K562 (cell line): ENCODE results near the gene JAKMIP1. TPM values are rescaled to one million over a fixed set of nuclear protein-coding genes. Genes with fewer than 3 reads are reported as not detected.
"Not testable (repeated sequence)": the region's sequence is repeated elsewhere in the genome, so short reads cannot be mapped to it uniquely, and the experiment has no call there.

Experiments
- ATAC-seq: fragments of 200-7000 bp; cut with Tn5 transposase; 3 replicates; pipeline ENCODE4 v1.9.1; 2020; ENCODE audit warnings: moderate library complexity
- BruUV-seq: library from RNA; stranded (reverse); fragments of 400-500 nt; replicated peaks from 2 replicates; lab custom pipeline; 2021; lab: Mats Ljungman, UMichigan
- CTCF ChIA-PET: fragments of 300-600 bp; formaldehyde crosslinking; extraction: SDS; loops from one replicate; lab custom pipeline; 2021; ENCODE audit warnings: low intra/inter-chr PET ratio; lab: Yijun Ruan, JAX
- POLR2A ChIA-PET: fragments of 300-600, 350-650 bp; sonication (Branson Sonifier 250); formaldehyde crosslinking; extraction: SDS; loops from one replicate; lab custom pipeline; 2021; ENCODE audit warnings: antibody characterized with exemption, inconsistent platforms; lab: Yijun Ruan, JAX
- DNase-seq, 4 experiments: peaks; one replicate each; pipeline versions ENCODE4 v3.0.0 to v3.0.0-alpha.2; 2011 to 2018; ENCODE audit warnings: low spot score in 3 of 4, mixed read lengths in 3 of 4; ENCODE audit errors: extremely low read depth in 1 of 4
- FAIRE-seq: peaks from 2 replicates; lab custom pipeline; 2011; peaks lifted over from hg19 to GRCh38; lab: Jason Lieb, UNC
- H2AFZ ChIP-seq: 2 replicates; pipeline ENCODE4 v1.6.0; 2011; ENCODE audit warnings: low read depth, low read length, control low read depth, inconsistent platforms
- H3K27ac ChIP-seq: fragments of 200-600 bp; 3 replicates; pipeline ENCODE4 v1.8.0; 2011; ENCODE audit warnings: low read depth, mild to moderate bottlenecking, control low read depth, inconsistent platforms, low read length, moderate library complexity, mixed read lengths; ENCODE audit errors: extremely low read depth
- H3K27me3 ChIP-seq, 2 experiments: fragments of 300-600 bp in 1 of 2; 2 replicates in 1 of 2; 3 replicates in 1 of 2; pipeline versions ENCODE4 v1.6.0 to v1.8.0; 2011; ENCODE audit warnings: inconsistent platforms in 2 of 2, low read length in 2 of 2, mild to moderate bottlenecking in 1 of 2, mixed read lengths in 1 of 2, moderate library complexity in 1 of 2; ENCODE audit not compliant: control insufficient read depth in 2 of 2, insufficient read depth in 2 of 2
- H3K36me3 ChIP-seq: fragments of 300-600 bp; 3 replicates; pipeline ENCODE4 v1.8.0; 2011; ENCODE audit warnings: mild to moderate bottlenecking, low read length, inconsistent platforms; ENCODE audit not compliant: control insufficient read depth, insufficient read depth
- H3K4me1 ChIP-seq, 2 experiments: fragments of 200-600 bp in 1 of 2; replicated peaks in 1 of 2; 2 replicates in 1 of 2; 3 replicates in 1 of 2; pipeline versions ENCODE4 v1.5.1 to v1.8.0; 2011; ENCODE audit warnings: inconsistent platforms in 2 of 2, low read length in 2 of 2, mild to moderate bottlenecking in 1 of 2, mixed read lengths in 1 of 2, moderate library complexity in 1 of 2; ENCODE audit not compliant: control insufficient read depth in 2 of 2, insufficient read depth in 2 of 2
- H3K4me2 ChIP-seq: 2 replicates; pipeline ENCODE4 v1.6.1; 2011; ENCODE audit warnings: low read length, control low read depth, inconsistent platforms, mixed read lengths; ENCODE audit not compliant: insufficient read depth
- H3K4me3 ChIP-seq: fragments of 200-600 bp; sonication (generic), shearing (Covaris generic); 2 replicates; pipeline ENCODE4 v1.5.1; 2016; ENCODE audit warnings: control low read depth, inconsistent platforms
- H3K79me2 ChIP-seq: fragments of 200-600 bp; 3 replicates; pipeline ENCODE4 v1.8.0; 2011; ENCODE audit warnings: low read length, inconsistent platforms; ENCODE audit not compliant: control insufficient read depth, insufficient read depth
- H3K9ac ChIP-seq, 2 experiments: 2 replicates each; pipeline versions ENCODE4 v1.6.0 to v1.6.1; 2011; ENCODE audit warnings: low read depth in 2 of 2, low read length in 2 of 2, control low read depth in 1 of 2, inconsistent platforms in 1 of 2, mild to moderate bottlenecking in 1 of 2, mixed read lengths in 1 of 2; ENCODE audit not compliant: insufficient read depth in 1 of 2
- H3K9me1 ChIP-seq: one replicate; pipeline ENCODE4 v1.6.0; 2011; ENCODE audit warnings: inconsistent platforms, mild to moderate bottlenecking, low read length, moderate library complexity; ENCODE audit not compliant: control insufficient read depth, insufficient read depth
- H3K9me3 ChIP-seq: replicated peaks from 2 replicates; pipeline ENCODE4 v1.5.1; 2011; ENCODE audit warnings: low read depth, low read length, inconsistent platforms; ENCODE audit not compliant: control insufficient read depth, insufficient read depth
- H4K20me1 ChIP-seq: replicated peaks from 2 replicates; pipeline ENCODE4 v1.6.1; 2011; ENCODE audit warnings: low read length, inconsistent platforms, mixed read lengths; ENCODE audit not compliant: control insufficient read depth, insufficient read depth
- BRD9 ChIP-seq: fragments of 450-650 bp; IDR thresholded peaks from 2 replicates; pipeline ENCODE4 v1.6.1; 2018; ENCODE audit warnings: low read depth; ENCODE audit not compliant: partially characterized antibody
- KLF10 ChIP-seq: fragments of 250-450 bp; sonication (Bioruptor Pico); IDR thresholded peaks from 2 replicates; pipeline ENCODE4 v1.6.1; 2021; ENCODE audit warnings: matching md5 sums
- MTA1 ChIP-seq: fragments of 450-650 bp; IDR thresholded peaks from 2 replicates; pipeline ENCODE4 v1.6.1; 2017; ENCODE audit warnings: borderline replicate concordance
- STAT5A ChIP-seq: IDR thresholded peaks from 2 replicates; pipeline ENCODE4 v1.6.1; 2012; ENCODE audit warnings: low read length, inconsistent platforms, borderline replicate concordance
- SUPT5H ChIP-seq: fragments of 450-650 bp; IDR thresholded peaks from 2 replicates; pipeline ENCODE4 v1.6.1; 2016
- TEAD1 ChIP-seq, 2 experiments: fragments of 450-650 bp in 1 of 2; sonication (generic) in 1 of 2; formaldehyde crosslinking; IDR thresholded peaks; 2 replicates each; pipeline versions ENCODE4 v1.4.0 to v1.8.0; 2020 to 2022; ENCODE audit warnings: mild to moderate bottlenecking in 2 of 2, missing genetic modification reagents in 1 of 2
- ZNF12 ChIP-seq: sonication (generic); formaldehyde crosslinking; IDR thresholded peaks from 2 replicates; pipeline ENCODE4 v1.4.0; 2020; ENCODE audit warnings: mild to moderate bottlenecking, missing genetic modification reagents
- ZNF589 ChIP-seq: fragments of 200-800 bp; sonication (Bioruptor generic); IDR thresholded peaks from 2 replicates; pipeline ENCODE4 v1.6.1; 2016; ENCODE audit warnings: low read depth, missing genetic modification characterization, missing compliant biosample characterization
- WGBS: fragments of 100-300 bp; shearing (Covaris generic); methylation state at CpG from one replicate; pipeline ENCODE4 v1.1.6; 2016; ENCODE audit warnings: low coverage, mixed read lengths; ENCODE audit not compliant: insufficient coverage; ENCODE audit errors: missing lambda C conversion rate; 5-methylcytosine and 5-hydroxymethylcytosine counted together
- in situ Hi-C: fragments of 300-500 bp; cut with MboI; formaldehyde crosslinking; loops from 4 replicates; pipeline ENCODE4 v1.15.0; 2018; ENCODE audit warnings: inconsistent platforms, mixed read lengths
- intact Hi-C: fragments of 100-400 bp; cut with micrococcal nuclease; formaldehyde crosslinking; loops from 2 replicates; pipeline ENCODE4 v1.14.2; 2022
- polyA plus RNA-seq, 8 experiments: library from polyadenylated mRNA; depleted of rRNA in 4 of 8; stranded (reverse) in 5 of 8; unstranded in 3 of 8; fragments of >200 nt; fragmentation: Nextera tagmentation in 2 of 8; fragmentation: Illumina TruSeq in 1 of 8; extraction: Ambion mirVana in 2 of 8; extraction: Trizol in 1 of 8; gene quantifications; 2 replicates each; pipeline versions ENCODE4 v1.2.1 to v1.2.3, GENCODE V29; 2011 to 2014; ENCODE audit warnings: inconsistent platforms in 1 of 8, missing spikeins in 1 of 8
- total RNA-seq, 7 experiments: library from RNA; depleted of rRNA in 6 of 7; stranded (reverse); fragments of >200 nt in 6 of 7; fragmentation: Illumina TruSeq in 2 of 7; extraction: Trizol in 2 of 7; gene quantifications; 2 replicates each; pipeline versions ENCODE4 v1.2.1 to v1.2.3, GENCODE V29; 2011 to 2021; ENCODE audit warnings: low replicate concordance in 1 of 7
- TF ChIP-seq, protein P1 (sequence below): fragments of 450-650 bp; formaldehyde crosslinking; IDR thresholded peaks from 2 replicates; pipeline ENCODE4 v1.4.0; 2022; ENCODE audit warnings: missing genetic modification characterization
- TF ChIP-seq, protein P2 (sequence below): IDR thresholded peaks from 2 replicates; pipeline ENCODE4 v1.6.1; 2014; ENCODE audit warnings: antibody characterized with exemption
- TF ChIP-seq, protein P3 (sequence below): IDR thresholded peaks from 2 replicates; pipeline ENCODE4 v1.6.1; 2011; ENCODE audit warnings: borderline replicate concordance, low read depth, mild to moderate bottlenecking, moderate library complexity, low read length; ENCODE audit not compliant: insufficient read depth, poor library complexity, severe bottlenecking

The JAKMIP1 gene
- total and polyA plus RNA-seq, 9 of the 15 experiments (the other 6 are each of a cell fraction or from before 2014, with no cell fraction given) = not detected

DNA sequence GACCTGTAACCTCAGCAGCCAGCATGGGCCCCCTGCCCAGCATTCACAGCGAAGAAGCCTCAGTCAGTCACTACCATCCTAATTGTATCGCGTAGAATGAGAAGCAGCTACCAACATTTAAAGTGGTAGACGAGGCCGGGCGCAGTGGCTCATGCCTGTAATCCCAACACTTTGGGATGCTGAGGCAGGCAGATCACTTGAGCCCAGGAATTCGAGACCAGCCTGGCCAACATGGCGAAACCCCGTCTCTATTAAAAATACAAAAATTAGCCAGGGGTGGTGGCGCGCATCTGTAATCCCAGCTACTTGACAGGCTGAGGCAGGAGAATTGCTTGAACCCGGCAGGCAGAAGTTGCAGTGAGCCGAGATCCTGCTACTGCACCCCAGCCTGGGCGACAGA lies 59.3 kb downstream of the JAKMIP1 start:
- in situ Hi-C loops = not testable (repeated sequence)

DNA sequence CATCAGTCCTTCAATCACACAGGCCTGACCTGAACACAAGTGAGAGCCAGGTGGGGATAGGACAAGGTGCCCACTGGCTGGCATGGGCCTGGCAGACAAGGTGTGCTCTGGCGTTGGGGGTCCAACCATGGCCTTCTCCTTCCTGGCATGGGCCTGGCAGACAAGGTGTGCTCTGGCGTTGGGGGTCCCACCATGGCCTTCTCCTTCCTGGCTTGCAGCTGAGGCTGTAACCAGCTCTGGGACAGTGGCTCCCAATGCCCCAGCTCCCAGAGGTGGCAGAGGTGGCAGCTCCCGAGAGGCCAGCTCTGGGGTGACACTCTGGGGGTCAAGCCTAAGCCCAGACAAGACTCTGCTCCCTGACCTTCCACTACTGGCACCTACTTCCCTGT lies 62.6 kb downstream of the JAKMIP1 start:
- H3K9me1 ChIP-seq = no peaks in the 10 kb centered on the region
- H3K4me2 ChIP-seq = no peak overlapping the region
- H3K9ac ChIP-seq = no peak overlapping the region
- CTCF ChIA-PET = no interaction called here
- no peak overlapping the region for H3K4me3 ChIP-seq
- H4K20me1 ChIP-seq = no peaks in the 10 kb centered on the region
- no peak for ATAC-seq
- no peak for FAIRE-seq
- no TSS peak for BruUV-seq
- H3K4me1 ChIP-seq = no peaks in the 10 kb centered on the region; a peak in 1 of 5 replicates
- 0% methylated on average over 2 of the region's 3 CpGs for WGBS
- in situ Hi-C loops (no loop called here), intact Hi-C loops (no loop called here)
- POLR2A ChIA-PET = interaction anchor here (0.7 to 0.9 kb wide), 2 partner anchors 20 to 33 kb away, joined by 3 read pairs; no protein-coding TSS in a partner anchor
- no peak for DNase-seq
- H3K9me3 ChIP-seq = no peaks in the 10 kb centered on the region
- H3K36me3 ChIP-seq = no peaks in the 10 kb centered on the region
- no peaks in the 10 kb centered on the region for H3K79me2 ChIP-seq
- no peak overlapping the region for H3K27ac ChIP-seq
- 0 out of 5 replicates have a peak, but pooled peaks cover 0 to 3% of the 10 kb centered on the region in 2 experiments for H3K27me3 ChIP-seq
- H2AFZ ChIP-seq = no peak overlapping the region
- no peak for TF ChIP-seq TEAD1 (CRISPR knock-in tag; IDR thresholded peaks at IDR 0.05)
- no peak for TF ChIP-seq ZNF589 (CRISPR knock-in tag)
- TF ChIP-seq, protein P1, sequence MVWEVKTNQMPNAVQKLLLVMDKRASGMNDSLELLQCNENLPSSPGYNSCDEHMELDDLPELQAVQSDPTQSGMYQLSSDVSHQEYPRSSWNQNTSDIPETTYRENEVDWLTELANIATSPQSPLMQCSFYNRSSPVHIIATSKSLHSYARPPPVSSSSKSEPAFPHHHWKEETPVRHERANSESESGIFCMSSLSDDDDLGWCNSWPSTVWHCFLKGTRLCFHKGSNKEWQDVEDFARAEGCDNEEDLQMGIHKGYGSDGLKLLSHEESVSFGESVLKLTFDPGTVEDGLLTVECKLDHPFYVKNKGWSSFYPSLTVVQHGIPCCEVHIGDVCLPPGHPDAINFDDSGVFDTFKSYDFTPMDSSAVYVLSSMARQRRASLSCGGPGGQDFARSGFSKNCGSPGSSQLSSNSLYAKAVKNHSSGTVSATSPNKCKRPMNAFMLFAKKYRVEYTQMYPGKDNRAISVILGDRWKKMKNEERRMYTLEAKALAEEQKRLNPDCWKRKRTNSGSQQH = no peak
- TF ChIP-seq ZNF12 (CRISPR knock-in tag) = no peak
- TF ChIP-seq KLF10 (CRISPR knock-in tag) = no peak
- TF ChIP-seq, protein P2, sequence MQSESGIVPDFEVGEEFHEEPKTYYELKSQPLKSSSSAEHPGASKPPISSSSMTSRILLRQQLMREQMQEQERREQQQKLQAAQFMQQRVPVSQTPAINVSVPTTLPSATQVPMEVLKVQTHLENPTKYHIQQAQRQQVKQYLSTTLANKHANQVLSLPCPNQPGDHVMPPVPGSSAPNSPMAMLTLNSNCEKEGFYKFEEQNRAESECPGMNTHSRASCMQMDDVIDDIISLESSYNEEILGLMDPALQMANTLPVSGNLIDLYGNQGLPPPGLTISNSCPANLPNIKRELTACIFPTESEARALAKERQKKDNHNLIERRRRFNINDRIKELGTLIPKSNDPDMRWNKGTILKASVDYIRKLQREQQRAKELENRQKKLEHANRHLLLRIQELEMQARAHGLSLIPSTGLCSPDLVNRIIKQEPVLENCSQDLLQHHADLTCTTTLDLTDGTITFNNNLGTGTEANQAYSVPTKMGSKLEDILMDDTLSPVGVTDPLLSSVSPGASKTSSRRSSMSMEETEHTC = no peak
- no peak for TF ChIP-seq MTA1
- TF ChIP-seq SUPT5H = no peak
- no peak for TF ChIP-seq BRD9
- TF ChIP-seq, protein P3, sequence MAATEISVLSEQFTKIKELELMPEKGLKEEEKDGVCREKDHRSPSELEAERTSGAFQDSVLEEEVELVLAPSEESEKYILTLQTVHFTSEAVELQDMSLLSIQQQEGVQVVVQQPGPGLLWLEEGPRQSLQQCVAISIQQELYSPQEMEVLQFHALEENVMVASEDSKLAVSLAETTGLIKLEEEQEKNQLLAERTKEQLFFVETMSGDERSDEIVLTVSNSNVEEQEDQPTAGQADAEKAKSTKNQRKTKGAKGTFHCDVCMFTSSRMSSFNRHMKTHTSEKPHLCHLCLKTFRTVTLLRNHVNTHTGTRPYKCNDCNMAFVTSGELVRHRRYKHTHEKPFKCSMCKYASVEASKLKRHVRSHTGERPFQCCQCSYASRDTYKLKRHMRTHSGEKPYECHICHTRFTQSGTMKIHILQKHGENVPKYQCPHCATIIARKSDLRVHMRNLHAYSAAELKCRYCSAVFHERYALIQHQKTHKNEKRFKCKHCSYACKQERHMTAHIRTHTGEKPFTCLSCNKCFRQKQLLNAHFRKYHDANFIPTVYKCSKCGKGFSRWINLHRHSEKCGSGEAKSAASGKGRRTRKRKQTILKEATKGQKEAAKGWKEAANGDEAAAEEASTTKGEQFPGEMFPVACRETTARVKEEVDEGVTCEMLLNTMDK = no peak
- TF ChIP-seq STAT5A = no peak

More for the DNA sequence above, 59.3 kb downstream of the JAKMIP1 start:
- H4K20me1 ChIP-seq, H3K9ac ChIP-seq, H3K9me3 ChIP-seq, CTCF ChIA-PET, DNase-seq, H3K4me3 ChIP-seq, BruUV-seq, ATAC-seq, FAIRE-seq, H3K27me3 ChIP-seq, H3K79me2 ChIP-seq, H3K4me2 ChIP-seq, H3K36me3 ChIP-seq, H3K9me1 ChIP-seq, H2AFZ ChIP-seq, H3K27ac ChIP-seq, H3K4me1 ChIP-seq, intact Hi-C loops: not testable (repeated sequence)
- POLR2A ChIA-PET = interaction anchor here (1.3 kb wide), 1 partner anchor 9 kb away, joined by 4 read pairs; no protein-coding TSS in a partner anchor
- 3% methylated on average over 13 of the region's 14 CpGs for whole genome bisulfite sequencing
